ENCODE data around the gene SDCBP2. TPM values are rescaled to one million over a fixed set of nuclear protein-coding genes. Genes with fewer than 3 reads are reported as not detected.

SDCBP2 gene
- total RNA-seq, 4 donors from 2014 or later, result 132 to 427 (median 300) TPM

- H3K27me3 ChIP-seq, result no peaks in the 10 kb centered on the region
- TF ChIP-seq CTCF (IDR thresholded peaks at IDR 0.05), result no peak
- TF ChIP-seq POLR2AphosphoS5 (IDR thresholded peaks at IDR 0.05), result no peak
- TF ChIP-seq POLR2A (IDR thresholded peaks at IDR 0.05), result no peak
- TF ChIP-seq EP300 (IDR thresholded peaks at IDR 0.05; ENCODE audit: low read depth), result no peak
- H3K4me3 ChIP-seq, result no peak overlapping the region
- H3K4me1 ChIP-seq, result peaks cover 0 to 6% (median 4%) of the 10 kb centered on the region in 4 donors
- no peak for DNase-seq
- no peak overlapping the region for H3K27ac ChIP-seq
- no peaks in the 10 kb centered on the region for H3K36me3 ChIP-seq
- in situ Hi-C loops (cut with MboI; ENCODE audit: low pct_ligation_motif_present in 1 of 4, low pct_unique_long_range_greater_than_20kb in 1 of 4, low sequenced_read_pairs in 3 of 4), result no loop called here
- H3K9me3 ChIP-seq, result no peaks in the 10 kb centered on the region
- intact Hi-C loops (cut with DNase I; ENCODE audit: low total_unique reads), result no loop called here
- 81 to 83% methylated on average over 6 to 9 of the region's 9 CpGs for WGBS, 2 donors (ENCODE audit: low coverage in 1 of 2)
Measured at GRCh38 chr20:1286267-1287024, 42.5 kb downstream of the SDCBP2 start.

GRCh38 chr20:1283522-1284510 lies 45.1 kb downstream of the SDCBP2 start:
- WGBS, 2 donors (ENCODE audit: low coverage in 1 of 2), result 81 to 100% methylated on average over 5 to 9 of the region's 9 CpGs
- intact Hi-C loops (cut with DNase I; ENCODE audit: low total_unique reads), result no loop called here
- H3K36me3 ChIP-seq, result no peaks in the 10 kb centered on the region
- no peaks in the 10 kb centered on the region for H3K9me3 ChIP-seq
- in situ Hi-C loops (cut with MboI; ENCODE audit: low pct_ligation_motif_present in 1 of 4, low pct_unique_long_range_greater_than_20kb in 1 of 4, low sequenced_read_pairs in 3 of 4), result no loop called here
- no peak for TF ChIP-seq POLR2AphosphoS5 (IDR thresholded peaks at IDR 0.05)
- TF ChIP-seq EP300 (IDR thresholded peaks at IDR 0.05; ENCODE audit: low read depth), result no peak
- no peak for TF ChIP-seq CTCF (IDR thresholded peaks at IDR 0.05)
- no peak for TF ChIP-seq POLR2A (IDR thresholded peaks at IDR 0.05)
- peaks cover 0 to 11% (median 5%) of the 10 kb centered on the region in 4 donors for H3K4me1 ChIP-seq
- DNase-seq, result no peak
- H3K27me3 ChIP-seq, result no peaks in the 10 kb centered on the region
- no peak overlapping the region for H3K27ac ChIP-seq
- H3K4me3 ChIP-seq, result no peak overlapping the region

- no peaks in the 10 kb centered on the region for H3K27me3 ChIP-seq
- no peak for DNase-seq
- H3K27ac ChIP-seq, result no peak overlapping the region
- no peaks in the 10 kb centered on the region for H3K36me3 ChIP-seq
- in situ Hi-C loops (cut with MboI; ENCODE audit: low pct_ligation_motif_present in 1 of 4, low pct_unique_long_range_greater_than_20kb in 1 of 4, low sequenced_read_pairs in 3 of 4), result no loop called here
- no peaks in the 10 kb centered on the region for H3K9me3 ChIP-seq
- H3K4me1 ChIP-seq, result peaks cover 0 to 11% (median 5%) of the 10 kb centered on the region in 4 donors
- intact Hi-C loops (cut with DNase I; ENCODE audit: low total_unique reads), result no loop called here
- 70% methylated on average over 3 of the region's 3 CpGs; no CpG with 5 or more reads in 1 of the 2 donors for WGBS, 2 donors (ENCODE audit: low coverage in 1 of 2)
- TF ChIP-seq POLR2A (IDR thresholded peaks at IDR 0.05), result no peak
- no peak for TF ChIP-seq POLR2AphosphoS5 (IDR thresholded peaks at IDR 0.05)
- TF ChIP-seq CTCF (IDR thresholded peaks at IDR 0.05), result no peak
- no peak for TF ChIP-seq EP300 (IDR thresholded peaks at IDR 0.05; ENCODE audit: low read depth)
- H3K4me3 ChIP-seq, result no peak overlapping the region
Measured at GRCh38 chr20:1282966-1283365, 46.0 kb downstream of the SDCBP2 start.
